ENCODE results near the gene C2CD2L. TPM values are rescaled to one million over a fixed set of nuclear protein-coding genes. Genes with fewer than 3 reads are reported as not detected.

The C2CD2L gene
- total and polyA plus RNA-seq, 2 of the 13 experiments (the other 11 are each of a cell fraction or from before 2014, with no cell fraction given) = 3.7 to 5.5 TPM

DNA sequence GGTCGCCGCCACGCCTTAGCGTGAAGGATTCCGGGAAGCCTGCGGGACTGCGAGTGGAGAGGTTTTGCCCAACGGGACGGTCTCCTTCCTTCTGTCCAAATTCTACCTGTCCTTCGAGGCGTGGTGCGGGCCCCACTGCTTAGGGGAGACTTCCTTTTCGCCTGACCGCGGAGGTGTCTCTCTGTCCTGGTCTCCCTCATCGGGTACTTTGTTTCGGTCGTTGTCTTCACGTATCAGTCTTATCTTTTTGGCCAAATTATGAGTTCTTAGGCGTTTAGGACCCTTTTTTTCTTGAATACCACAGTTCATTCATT lies 14.6 kb downstream of the C2CD2L start (continued):
- TF ChIP-seq, protein P1, sequence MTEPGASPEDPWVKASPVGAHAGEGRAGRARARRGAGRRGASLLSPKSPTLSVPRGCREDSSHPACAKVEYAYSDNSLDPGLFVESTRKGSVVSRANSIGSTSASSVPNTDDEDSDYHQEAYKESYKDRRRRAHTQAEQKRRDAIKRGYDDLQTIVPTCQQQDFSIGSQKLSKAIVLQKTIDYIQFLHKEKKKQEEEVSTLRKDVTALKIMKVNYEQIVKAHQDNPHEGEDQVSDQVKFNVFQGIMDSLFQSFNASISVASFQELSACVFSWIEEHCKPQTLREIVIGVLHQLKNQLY (CRISPR knock-in tag; IDR thresholded peaks at IDR 0.05) = 0 out of 2 replicates have a peak, but pooled peaks have one; percentile 3
- TF ChIP-seq ZNF550 (CRISPR knock-in tag; IDR thresholded peaks at IDR 0.05; ENCODE audit: borderline replicate concordance) (no peak), HDAC2 (CRISPR knock-in tag; IDR thresholded peaks at IDR 0.05) (no peak), MZF1 (CRISPR knock-in tag; IDR thresholded peaks at IDR 0.05; ENCODE audit: borderline replicate concordance) (no peak), ZNF878 (CRISPR knock-in tag; IDR thresholded peaks at IDR 0.05) (no peak), PPARG (CRISPR knock-in tag; conservative IDR thresholded peaks at IDR 0.05) (0 out of 2 replicates have a peak, but pooled peaks have one; percentile 7), JUND (CRISPR knock-in tag; IDR thresholded peaks at IDR 0.05) (no peak), ZNF543 (CRISPR knock-in tag; IDR thresholded peaks at IDR 0.05) (no peak), HCFC1 (IDR thresholded peaks at IDR 0.05; ENCODE audit: low read depth, low read length) (no peak), FOXA1 (IDR thresholded peaks at IDR 0.05) (no peak), FOXA1 (CRISPR knock-in tag; IDR thresholded peaks at IDR 0.05) (no peak), POLR2A (IDR thresholded peaks at IDR 0.05; ENCODE audit: insufficient read depth in 1 of 2, low read depth in 2 of 2, low read length in 2 of 2) (no peak), FOXJ3 (CRISPR knock-in tag; IDR thresholded peaks at IDR 0.05; ENCODE audit: borderline replicate concordance) (no peak), PATZ1 (CRISPR knock-in tag; IDR thresholded peaks at IDR 0.05) (no peak), ZNF776 (CRISPR knock-in tag; IDR thresholded peaks at IDR 0.05) (0 out of 2 replicates have a peak, but pooled peaks have one; percentile 38), XRCC5 (optimal IDR thresholded peaks at IDR 0.05; ENCODE audit: low read length) (no peak), ZNF337 (CRISPR knock-in tag; IDR thresholded peaks at IDR 0.05; ENCODE audit: borderline replicate concordance, low read depth) (no peak), ZMAT3 (CRISPR knock-in tag; conservative IDR thresholded peaks at IDR 0.05) (no peak), SIN3B (IDR thresholded peaks at IDR 0.05; ENCODE audit: low read length) (no peak)
- TF ChIP-seq, protein P2, sequence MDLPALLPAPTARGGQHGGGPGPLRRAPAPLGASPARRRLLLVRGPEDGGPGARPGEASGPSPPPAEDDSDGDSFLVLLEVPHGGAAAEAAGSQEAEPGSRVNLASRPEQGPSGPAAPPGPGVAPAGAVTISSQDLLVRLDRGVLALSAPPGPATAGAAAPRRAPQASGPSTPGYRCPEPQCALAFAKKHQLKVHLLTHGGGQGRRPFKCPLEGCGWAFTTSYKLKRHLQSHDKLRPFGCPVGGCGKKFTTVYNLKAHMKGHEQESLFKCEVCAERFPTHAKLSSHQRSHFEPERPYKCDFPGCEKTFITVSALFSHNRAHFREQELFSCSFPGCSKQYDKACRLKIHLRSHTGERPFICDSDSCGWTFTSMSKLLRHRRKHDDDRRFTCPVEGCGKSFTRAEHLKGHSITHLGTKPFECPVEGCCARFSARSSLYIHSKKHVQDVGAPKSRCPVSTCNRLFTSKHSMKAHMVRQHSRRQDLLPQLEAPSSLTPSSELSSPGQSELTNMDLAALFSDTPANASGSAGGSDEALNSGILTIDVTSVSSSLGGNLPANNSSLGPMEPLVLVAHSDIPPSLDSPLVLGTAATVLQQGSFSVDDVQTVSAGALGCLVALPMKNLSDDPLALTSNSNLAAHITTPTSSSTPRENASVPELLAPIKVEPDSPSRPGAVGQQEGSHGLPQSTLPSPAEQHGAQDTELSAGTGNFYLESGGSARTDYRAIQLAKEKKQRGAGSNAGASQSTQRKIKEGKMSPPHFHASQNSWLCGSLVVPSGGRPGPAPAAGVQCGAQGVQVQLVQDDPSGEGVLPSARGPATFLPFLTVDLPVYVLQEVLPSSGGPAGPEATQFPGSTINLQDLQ (CRISPR knock-in tag; IDR thresholded peaks at IDR 0.05) = no peak
- TF ChIP-seq, protein P3, sequence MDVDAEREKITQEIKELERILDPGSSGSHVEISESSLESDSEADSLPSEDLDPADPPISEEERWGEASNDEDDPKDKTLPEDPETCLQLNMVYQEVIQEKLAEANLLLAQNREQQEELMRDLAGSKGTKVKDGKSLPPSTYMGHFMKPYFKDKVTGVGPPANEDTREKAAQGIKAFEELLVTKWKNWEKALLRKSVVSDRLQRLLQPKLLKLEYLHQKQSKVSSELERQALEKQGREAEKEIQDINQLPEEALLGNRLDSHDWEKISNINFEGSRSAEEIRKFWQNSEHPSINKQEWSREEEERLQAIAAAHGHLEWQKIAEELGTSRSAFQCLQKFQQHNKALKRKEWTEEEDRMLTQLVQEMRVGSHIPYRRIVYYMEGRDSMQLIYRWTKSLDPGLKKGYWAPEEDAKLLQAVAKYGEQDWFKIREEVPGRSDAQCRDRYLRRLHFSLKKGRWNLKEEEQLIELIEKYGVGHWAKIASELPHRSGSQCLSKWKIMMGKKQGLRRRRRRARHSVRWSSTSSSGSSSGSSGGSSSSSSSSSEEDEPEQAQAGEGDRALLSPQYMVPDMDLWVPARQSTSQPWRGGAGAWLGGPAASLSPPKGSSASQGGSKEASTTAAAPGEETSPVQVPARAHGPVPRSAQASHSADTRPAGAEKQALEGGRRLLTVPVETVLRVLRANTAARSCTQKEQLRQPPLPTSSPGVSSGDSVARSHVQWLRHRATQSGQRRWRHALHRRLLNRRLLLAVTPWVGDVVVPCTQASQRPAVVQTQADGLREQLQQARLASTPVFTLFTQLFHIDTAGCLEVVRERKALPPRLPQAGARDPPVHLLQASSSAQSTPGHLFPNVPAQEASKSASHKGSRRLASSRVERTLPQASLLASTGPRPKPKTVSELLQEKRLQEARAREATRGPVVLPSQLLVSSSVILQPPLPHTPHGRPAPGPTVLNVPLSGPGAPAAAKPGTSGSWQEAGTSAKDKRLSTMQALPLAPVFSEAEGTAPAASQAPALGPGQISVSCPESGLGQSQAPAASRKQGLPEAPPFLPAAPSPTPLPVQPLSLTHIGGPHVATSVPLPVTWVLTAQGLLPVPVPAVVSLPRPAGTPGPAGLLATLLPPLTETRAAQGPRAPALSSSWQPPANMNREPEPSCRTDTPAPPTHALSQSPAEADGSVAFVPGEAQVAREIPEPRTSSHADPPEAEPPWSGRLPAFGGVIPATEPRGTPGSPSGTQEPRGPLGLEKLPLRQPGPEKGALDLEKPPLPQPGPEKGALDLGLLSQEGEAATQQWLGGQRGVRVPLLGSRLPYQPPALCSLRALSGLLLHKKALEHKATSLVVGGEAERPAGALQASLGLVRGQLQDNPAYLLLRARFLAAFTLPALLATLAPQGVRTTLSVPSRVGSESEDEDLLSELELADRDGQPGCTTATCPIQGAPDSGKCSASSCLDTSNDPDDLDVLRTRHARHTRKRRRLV (CRISPR knock-in tag; IDR thresholded peaks at IDR 0.05) = peak; percentile 50; the same call in 1 of the 2 replicates
- TF ChIP-seq, protein P4, sequence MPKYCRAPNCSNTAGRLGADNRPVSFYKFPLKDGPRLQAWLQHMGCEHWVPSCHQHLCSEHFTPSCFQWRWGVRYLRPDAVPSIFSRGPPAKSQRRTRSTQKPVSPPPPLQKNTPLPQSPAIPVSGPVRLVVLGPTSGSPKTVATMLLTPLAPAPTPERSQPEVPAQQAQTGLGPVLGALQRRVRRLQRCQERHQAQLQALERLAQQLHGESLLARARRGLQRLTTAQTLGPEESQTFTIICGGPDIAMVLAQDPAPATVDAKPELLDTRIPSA (CRISPR knock-in tag; IDR thresholded peaks at IDR 0.05; ENCODE audit: borderline replicate concordance) = no peak

Data from HepG2 (cell line).